T-helper 2 cell treated with Interferon-gamma antibody and Interleukin-4, amounts not matched to agents 100 ng/mL and 5 ng/mL, for 36 hours (primary cell): ENCODE measurements around the gene SFMBT1. TPM values are rescaled to one million over a fixed set of nuclear protein-coding genes. Genes with fewer than 3 reads are reported as not detected.

Experiments
- intact Hi-C: fragments of 100-400 bp; cut with micrococcal nuclease; formaldehyde crosslinking; loops from one replicate; pipeline ENCODE4 v1.15.1; 2023
- total RNA-seq: library from RNA; stranded (reverse); gene quantifications from 2 replicates; pipeline ENCODE4 v1.2.3, GENCODE V29; 2022

The SFMBT1 gene
- total RNA-seq, 1 donor from 2014 or later, result 26.5 TPM

GRCh38 chr3:52926554-52926953, 119.3 kb downstream of the SFMBT1 start:
- intact Hi-C loops, result no loop called here

DNA sequence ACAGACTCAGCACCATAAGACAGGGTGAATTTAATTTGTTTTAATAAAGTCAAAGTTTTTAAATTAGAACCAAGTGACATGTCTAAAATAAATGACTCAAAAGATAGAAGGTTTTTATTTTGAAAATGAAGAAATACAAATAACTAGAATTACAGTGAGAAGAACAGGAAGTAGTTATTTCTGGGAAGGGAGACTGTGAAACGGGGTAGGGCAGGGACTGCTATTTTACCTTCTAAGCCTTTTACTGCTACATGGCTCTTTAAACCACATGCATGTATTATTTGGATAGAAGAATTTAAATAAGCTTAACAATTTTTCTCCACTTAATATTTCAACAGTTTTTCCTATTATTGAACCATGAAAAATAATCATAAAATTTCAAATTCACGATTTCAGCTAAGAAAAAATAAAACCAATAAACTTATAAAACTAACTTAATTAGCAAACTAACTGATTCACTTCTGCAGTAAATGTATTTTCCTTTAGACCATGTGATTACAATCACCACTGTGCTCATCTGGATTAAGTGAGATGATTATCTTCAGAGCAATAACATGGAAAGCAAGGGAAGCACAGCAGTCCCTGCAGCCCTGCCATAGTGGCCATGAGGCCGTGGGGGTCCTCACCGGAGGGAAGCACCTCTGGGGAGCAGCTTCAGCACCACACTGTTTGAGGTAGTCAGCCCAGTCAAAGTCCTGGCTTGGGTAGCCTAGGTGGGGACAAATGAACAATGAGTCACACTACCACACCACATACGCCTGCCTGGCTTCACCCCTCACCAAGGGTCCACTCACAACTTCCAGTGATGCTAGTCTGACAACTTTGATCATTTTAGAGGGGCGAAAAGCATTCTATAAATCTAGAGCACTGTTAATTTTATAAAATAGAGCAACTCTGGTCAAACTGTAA, 120.2 kb downstream of the SFMBT1 start:
- intact Hi-C loops, result no loop called here

GRCh38 chr3:52923963-52924362, 121.9 kb downstream of the SFMBT1 start:
- intact Hi-C loops, result no loop called here

DNA sequence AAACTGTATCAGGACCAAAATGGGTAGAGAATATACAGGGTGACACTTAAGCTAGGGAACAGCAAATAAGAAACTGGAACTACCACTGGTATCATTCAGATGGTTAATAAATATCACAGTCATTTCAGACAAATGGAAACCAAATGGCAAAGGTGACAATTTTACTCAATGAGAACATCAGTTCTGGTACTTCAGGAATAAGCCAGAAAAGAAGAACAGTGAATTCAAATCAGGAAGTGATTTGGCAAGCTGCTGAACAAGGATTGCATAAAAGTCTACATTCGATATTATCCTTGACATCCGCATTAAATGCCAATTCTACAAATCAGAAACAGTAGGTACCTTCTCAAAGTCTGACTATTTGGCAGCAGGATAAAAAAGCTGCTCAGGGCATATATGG, 125.0 kb downstream of the SFMBT1 start:
- intact Hi-C loops, result no loop called here

DNA sequence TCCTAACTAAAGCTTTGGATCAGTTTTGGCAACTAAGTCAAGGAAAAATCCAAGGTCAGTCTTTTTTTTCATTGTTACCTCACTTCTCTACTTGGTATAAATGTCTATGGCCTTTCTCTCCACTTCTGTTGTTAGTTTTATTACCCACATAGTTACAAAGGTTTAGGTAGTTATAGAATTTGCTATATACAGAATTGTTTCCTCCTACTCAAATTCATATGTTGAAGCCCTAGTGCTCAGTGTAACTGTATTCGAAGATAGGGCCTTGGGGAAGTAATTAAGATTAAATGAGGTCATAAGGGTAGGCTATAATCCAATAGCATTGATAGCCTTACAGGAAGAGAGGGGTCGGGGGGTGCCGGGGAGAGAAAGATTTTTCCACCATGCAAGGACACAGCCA, 128.8 kb downstream of the SFMBT1 start:
- intact Hi-C loops, result no loop called here

DNA sequence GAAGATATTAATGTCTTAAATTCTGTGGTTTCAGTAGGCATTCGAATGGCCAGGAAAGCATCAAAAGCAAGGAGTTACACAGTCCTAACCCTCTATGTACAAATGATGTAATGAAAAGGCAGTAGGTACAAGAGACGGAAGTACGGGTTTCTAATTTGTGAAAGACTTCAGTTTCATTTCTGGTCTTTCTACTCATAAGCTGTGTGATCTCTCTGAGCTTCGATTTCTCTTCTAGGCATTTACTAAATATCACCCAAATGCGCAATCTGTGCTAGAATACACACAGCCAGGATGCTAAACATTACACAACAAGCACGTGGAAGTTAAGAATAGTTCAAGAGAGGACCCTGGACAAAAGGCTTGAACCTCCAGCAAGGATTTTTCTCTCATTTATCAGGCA, 130.6 kb downstream of the SFMBT1 start:
- intact Hi-C loops, result no loop called here

DNA sequence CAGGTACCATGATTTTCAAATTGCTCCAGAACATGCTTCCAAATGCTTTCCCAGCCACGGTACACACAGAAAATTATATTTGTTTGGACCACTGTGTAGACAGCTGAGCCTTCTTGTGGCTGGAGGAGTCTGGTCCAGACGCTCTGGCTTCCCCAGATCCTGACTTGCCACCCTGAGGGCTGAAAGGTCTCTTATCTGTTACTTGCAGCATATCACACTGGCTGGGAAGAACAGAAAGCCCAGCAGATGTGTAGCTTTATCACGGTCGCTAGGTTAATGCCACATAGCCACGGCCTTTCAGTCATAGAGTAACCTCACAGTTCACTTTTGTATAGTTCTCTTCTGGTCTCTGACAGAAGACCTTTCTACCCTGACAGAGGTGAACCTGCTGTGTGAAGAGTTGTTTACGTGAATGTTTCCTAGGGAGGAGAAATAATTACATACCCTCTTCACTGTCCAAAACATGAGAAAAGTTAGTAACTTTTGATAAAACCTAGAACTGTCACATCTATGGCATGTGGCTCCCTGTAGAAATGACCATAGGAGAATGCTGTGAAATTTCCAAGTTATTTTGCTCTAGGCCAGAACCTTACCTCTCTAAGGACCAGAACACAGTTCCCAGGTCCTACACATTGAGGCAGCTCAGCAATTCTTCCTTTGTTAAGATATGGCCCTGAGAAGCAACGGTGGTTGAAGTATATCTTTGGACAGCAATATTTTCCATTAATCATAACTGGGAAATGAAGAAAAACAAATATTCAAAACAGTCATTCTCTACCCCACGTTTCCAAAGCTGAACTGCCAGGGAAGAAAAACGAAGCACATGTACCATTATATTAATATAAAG, 132.8 kb downstream of the SFMBT1 start:
- intact Hi-C loops, result no loop called here

GRCh38 chr3:52910823-52911222, 135.1 kb downstream of the SFMBT1 start:
- intact Hi-C loops, result no loop called here

- intact Hi-C loops, result no loop called here
Measured at GRCh38 chr3:52907497-52907896, 138.4 kb downstream of the SFMBT1 start.

DNA sequence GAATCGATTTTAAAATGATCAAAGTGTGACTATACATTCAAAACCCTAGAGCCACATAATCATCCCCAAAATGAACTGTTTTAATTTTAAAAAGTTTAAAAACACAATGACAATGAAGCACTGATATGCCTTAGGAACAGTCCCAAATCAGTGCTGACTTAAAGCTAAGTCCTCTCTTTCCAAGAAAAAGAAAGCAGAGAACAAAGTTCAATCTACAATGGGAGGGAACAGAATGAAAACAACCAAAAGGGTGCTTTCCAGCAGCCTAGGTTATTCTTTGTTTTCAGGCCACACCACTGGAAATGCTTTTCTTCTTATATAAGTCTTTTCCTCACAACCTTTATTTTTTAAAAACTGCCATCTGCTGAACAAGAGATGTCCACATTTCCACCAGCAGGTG, 141.3 kb downstream of the SFMBT1 start:
- intact Hi-C loops, result no loop called here

DNA sequence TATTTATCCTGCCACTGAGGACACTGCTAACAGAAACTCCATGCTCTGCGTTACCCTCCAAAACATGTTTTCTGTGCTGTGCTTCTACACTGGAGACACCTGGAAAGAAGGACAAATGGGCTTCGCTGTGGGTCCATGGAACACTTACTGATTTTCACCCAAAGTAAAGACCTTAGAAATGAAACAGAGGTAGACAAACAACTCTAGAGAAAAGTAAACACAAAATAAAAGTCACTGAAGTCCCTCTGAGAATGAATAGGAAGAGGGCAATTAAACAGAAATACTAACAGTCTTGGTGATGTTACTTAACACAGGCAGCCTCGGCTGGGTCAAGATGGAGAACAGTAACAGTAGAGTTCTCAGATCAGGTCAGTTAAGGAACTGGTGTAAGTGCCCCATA, 141.9 kb downstream of the SFMBT1 start:
- intact Hi-C loops, result no loop called here

DNA sequence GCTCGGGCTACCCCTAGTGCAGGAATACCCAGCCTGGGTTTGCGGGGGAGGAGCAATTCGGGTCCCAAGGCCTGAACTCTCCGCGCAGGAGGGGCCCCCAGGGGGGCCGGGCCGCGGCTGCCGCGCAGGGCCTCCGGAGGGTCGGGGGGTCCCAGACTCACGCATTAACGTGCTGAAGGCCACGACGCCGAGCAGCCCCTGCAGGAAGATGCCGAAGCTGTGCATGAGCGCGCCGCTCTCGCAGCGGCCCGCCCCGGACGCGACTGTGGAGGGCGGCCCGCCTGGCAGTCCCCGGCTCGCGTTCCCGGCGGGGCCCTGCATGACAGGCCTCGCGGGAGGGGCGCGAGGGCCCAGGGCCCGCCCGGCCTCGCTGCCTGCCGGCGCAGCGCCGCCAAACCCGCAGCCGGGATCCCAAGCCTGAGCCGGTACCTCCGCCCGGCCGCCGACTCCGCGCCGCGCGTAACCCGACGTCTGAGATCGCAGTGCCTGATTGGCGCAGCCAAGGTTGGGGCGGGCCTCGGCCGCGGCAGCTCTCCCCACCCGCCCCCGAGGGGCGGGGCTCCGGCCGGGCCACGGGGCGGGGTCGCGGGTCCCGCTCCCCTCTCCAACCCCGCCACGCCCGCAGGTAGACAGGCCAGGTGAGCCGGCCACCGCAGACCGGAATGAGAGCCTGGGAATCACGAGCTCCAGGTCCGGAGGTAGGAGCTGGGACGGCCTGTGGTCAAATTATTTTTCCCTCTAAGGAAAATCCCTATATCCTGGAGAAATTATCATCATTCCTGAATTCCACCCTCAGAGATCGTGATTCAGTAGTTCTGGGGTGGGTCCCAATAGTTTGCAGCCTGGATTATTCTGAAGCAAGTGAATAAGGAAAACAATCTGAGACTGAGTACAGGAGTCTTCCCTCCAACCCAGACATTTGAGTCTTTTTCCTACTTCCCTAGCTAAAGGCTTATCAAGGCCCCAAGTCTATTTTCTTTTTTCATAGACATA, 148.4 kb downstream of the SFMBT1 start, which contains the start of gene STIMATE:
TSS of gene STIMATE (minus strand) at position 419 of the 993 bp plus-strand sequence. CDS start at position 321, 98 bp downstream.
- intact Hi-C loops, result loop anchor here (2.0 to 5.0 kb wide), 4 partner anchors 85 to 360 kb away; partner anchors contain the start of genes GNL3, PBRM1, SFMBT1 and TKT

- intact Hi-C loops, result loop anchor here (2.0 to 5.0 kb wide), 4 partner anchors 86 to 361 kb away; partner anchors contain the start of genes GNL3, PBRM1, SFMBT1 and TKT
Measured at GRCh38 chr3:52896613-52897012, 149.3 kb downstream of the SFMBT1 start.

GRCh38 chr3:52896151-52896550, 149.7 kb downstream of the SFMBT1 start:
- intact Hi-C loops, result loop anchor here (2.0 to 5.0 kb wide), 4 partner anchors 86 to 361 kb away; partner anchors contain the start of genes GNL3, PBRM1, SFMBT1 and TKT

DNA sequence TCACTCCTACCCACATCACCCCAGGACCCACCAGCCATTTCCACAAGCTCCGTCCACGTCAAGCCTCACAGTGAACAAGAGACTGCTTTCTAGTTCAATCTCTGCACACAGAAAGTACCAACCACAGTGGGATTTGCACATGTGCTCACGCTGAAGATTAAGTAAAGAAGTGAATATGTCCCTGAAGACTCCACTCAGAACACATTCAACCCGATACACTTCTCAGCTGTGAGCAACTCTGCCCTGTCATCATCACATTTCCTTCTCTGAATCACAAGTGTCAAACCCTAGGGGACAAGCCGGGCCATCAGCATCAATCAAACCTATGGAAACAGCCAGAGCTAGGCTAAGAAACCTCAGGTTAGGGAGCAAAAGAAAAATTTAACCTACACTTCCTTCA, 150.5 kb downstream of the SFMBT1 start:
- intact Hi-C loops, result loop anchor here (5.0 kb wide), 3 partner anchors 87 to 362 kb away; partner anchors contain the start of genes GNL3, PBRM1 and TKT

DNA sequence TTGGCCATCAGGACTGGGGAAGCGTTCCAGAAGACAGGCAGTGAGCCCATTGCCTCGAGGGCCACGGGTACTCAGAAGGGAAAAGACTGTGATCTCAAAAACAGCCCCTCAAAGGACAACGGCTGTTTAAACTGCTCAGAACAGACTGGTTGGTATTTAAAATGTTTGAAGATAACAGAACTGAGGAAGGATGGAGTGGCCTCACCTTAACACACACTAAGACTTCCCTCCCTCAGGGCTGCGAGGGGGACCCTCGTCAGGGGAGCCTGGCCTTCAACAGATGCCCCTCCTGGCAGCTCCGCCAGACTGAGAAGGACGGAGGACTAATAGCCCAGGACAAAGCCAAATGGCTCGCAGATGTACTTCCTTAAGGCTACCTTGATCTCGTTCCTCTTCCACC, 151.1 kb downstream of the SFMBT1 start:
- intact Hi-C loops, result loop anchor here (5.0 kb wide), 3 partner anchors 88 to 363 kb away; partner anchors contain the start of genes GNL3, PBRM1 and TKT

- intact Hi-C loops, result no loop called here
Measured at GRCh38 chr3:52893723-52894122, 152.2 kb downstream of the SFMBT1 start.

GRCh38 chr3:52892625-52893311, 153.1 kb downstream of the SFMBT1 start:
- intact Hi-C loops, result no loop called here

- intact Hi-C loops, result no loop called here
Measured at GRCh38 chr3:52892290-52892624, 153.6 kb downstream of the SFMBT1 start.

GRCh38 chr3:52891615-52892081, 154.2 kb downstream of the SFMBT1 start:
- intact Hi-C loops, result no loop called here
